GM19467 (cell line): ENCODE data around the gene SLC12A1.
"Not testable (repeated sequence)": the region's sequence is repeated elsewhere in the genome, so short reads cannot be mapped to it uniquely, and the experiment has no call there.

Source experiments
- ATAC-seq: cut with Tn5 transposase; IDR thresholded peaks from one replicate; pipeline ENCODE4 v1.9.1; 2021; ENCODE audit warnings: mild to moderate bottlenecking, moderate library complexity; ENCODE audit not compliant: unreplicated experiment

SLC12A1 gene

DNA sequence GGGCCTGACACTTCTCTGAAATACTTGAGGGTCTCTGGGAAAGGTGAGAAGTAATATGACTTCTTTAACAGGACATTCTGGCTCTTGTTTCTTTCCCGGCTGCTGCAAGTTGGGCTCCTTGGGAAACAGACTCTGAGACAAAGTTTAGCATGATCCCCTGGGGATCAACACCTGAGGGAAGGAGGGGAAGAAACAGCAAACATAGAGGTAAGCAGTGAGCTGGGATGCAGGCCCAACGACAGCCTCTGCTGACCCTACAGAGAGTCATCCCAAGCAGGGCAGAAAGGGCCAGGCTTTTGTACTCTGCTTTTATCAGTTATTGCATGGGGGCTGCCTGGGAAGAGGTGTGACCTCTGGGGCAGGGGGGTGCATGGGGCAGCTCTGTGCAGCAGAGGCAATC lies 98.3 kb downstream of the SLC12A1 start:
- ATAC-seq: no peak

DNA sequence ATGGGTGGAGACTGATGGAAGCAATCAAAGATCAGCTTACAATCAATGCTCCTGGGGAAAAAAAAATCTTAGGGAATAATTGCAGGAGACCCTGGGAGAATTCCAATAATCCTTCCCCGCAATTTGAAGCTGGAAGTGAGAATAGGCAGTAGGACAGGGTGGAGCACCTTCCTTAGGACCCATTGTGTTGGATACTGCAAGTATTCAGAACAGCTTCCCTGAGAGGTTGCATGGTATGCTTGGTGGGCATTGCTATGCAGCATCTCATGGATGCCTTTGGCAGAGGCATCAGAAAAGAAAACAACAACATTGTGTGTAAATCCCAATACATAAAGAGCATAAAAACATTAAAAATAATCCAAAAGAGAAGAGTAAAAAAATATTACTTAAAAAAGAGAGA lies 100.5 kb downstream of the SLC12A1 start:
- no peak for ATAC-seq

DNA sequence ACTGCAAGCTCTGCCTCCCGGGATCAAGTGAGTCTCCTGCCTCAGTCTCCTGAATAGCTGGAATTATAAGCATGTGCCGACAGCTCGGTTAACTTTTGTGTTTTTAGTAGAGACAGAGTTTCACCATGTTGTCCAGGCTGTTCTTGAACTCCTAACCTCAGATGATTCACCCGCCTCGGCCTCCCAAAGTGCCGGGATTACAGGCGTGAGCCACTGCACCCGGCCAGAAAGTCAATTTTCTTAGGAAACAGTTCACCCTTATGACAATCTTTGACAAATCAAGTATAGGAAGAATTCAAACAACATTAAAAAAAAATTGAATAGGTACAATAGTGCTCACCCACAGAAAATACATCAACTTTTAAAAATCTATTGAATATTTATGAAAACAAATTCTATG lies 101.5 kb downstream of the SLC12A1 start:
- no peak for ATAC-seq

DNA sequence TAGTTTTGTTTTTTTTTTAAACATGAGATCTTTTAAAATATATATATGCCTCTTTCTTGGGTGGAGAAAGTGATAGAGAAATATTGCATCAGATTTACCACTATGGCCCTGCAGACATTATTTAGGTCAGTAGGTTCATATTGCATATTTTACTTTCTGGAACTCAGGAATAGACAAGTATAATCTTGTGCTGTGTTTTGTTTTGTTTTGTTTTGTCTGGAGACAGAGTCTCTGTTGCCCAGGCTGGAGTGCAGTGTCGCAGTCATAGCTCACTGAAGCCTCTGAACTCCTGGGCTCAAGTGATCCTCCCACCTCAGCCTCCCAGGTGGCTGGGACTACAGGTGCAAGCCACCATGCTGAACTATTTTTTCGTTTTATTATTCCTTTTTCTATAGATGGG lies 103.6 kb downstream of the SLC12A1 start:
- ATAC-seq: no peak

DNA sequence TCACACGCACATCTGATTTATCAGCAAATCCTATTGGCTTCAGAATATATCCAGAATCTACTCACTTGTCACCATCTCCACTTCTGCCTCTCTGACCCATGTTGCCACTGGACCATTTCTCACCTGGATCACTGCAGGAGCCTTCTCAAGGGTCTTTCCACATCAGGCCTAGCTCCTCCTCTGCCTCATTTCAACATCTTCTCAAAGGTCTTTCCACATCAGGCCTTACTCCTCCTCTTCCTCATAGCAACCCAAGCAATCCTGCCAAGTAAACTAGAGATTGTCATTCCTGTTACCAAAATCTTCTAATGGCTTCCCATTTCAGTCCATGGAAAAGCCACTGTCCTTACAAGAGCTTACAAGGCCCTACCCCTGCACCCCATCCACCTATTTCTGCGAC lies 107.1 kb downstream of the SLC12A1 start:
- ATAC-seq: no peak

DNA sequence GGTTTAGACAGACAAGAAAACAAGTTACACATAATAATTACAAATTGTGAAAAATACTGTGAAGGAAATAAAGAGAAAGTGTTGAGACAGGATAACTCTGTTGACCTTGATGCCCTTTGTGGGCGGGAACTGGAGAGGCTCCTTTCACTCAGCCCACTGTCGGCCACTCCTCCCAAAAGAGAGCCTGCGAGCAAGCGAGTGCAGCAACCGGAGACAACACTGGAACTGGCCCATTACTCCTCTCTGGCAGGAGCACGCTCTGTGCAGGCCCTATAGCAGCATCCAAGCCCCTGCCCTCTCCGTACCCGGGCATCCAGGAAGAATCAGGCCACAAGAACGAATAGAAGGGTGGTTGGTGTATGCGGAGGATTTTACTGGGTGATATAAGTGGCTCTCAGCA lies 108.9 kb downstream of the SLC12A1 start:
- no peak for ATAC-seq

DNA sequence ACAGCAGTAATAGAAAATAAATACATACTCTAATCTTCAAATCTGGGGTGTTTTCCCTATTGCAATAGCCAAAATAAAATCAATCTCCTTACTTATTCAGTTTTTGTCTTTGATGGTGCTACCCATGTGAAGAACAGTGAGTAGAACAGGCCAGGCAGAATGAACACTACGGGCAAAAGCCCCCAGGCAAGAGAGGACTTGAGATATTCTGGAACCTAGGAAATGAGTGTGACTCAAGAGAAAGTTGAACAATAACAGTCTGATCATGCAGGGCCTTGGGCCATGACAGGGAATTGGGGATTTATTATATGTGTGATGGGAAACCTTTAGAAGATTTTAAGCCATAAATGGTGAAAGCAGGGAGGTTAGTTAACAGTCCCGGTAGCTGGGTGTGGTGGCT lies 111.1 kb downstream of the SLC12A1 start:
- no peak for ATAC-seq

DNA sequence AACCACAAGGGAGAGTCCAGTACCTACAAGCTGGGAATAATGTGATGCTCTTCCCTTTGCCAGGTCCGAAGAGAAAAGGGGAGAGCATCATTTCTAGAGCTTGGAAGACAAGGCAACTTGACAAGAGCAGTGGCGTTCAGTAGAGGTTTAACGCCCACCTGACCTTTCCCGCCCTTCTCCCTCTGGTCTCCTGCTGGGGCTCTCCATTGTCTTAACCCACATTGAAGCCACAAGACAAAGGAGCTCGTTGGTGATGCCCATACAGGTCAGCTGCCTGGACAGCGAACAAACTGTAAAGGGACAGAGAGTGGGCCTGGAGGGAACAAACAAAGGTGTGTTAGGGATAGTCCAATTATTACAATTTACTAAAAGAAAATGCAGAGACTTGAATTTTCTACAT lies 112.0 kb downstream of the SLC12A1 start:
- ATAC-seq: no peak

DNA sequence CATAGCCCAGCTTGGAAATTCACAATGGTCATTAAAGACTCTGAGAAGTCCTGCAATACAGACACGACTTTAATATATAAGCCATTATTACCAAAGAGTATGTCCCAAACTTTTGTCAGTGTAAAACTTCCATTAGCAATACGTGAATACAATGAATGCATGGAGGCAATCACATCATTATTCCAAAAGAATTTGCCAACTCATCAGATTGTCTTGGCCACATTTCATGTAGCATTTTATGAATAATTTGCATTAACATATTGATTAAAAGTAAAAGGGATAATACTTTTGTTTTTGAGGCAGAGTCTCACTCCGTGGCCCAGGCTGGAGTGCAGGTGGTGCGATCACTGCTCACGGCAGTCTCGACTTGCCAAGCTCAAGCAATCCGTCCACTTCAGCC lies 117.2 kb downstream of the SLC12A1 start:
- ATAC-seq: no peak

DNA sequence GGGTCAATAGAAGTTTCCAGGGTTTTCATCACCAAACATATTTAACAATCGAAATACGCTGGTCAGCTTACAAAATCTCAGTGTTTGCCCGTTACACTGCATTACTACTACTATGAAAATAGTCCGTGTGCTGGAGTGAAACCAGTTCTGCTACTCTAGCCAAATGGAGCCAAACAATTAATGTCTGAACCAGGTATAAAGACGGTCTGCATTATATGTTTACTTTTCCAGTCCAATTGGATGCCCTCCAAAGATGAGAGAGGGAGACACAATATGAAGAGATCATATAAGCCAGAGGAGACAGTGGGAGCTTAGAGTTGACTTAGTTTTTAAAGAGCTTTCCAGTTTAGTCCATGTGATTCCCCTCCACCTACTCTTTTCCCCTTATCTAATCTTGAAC lies 118.8 kb downstream of the SLC12A1 start:
- no peak for ATAC-seq

DNA sequence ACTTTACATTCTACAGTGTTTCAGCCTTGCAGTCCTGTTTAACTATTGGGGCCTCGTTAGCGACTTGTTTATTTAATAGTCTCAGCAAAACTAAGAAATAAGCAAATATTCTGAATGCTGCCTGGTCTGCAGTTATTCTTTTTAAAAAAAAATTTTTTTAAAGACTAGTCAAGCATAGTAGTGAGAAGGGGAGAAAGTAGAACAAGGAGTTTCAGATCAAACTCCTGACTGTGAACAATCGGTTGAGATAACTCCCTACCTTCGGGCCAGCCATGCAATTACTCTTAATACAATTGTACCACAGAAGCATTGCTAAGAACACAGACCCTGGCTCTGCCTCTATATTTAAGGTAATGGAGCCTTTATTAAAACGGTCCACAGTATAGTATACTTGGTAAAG lies 119.3 kb downstream of the SLC12A1 start:
- no peak for ATAC-seq

DNA sequence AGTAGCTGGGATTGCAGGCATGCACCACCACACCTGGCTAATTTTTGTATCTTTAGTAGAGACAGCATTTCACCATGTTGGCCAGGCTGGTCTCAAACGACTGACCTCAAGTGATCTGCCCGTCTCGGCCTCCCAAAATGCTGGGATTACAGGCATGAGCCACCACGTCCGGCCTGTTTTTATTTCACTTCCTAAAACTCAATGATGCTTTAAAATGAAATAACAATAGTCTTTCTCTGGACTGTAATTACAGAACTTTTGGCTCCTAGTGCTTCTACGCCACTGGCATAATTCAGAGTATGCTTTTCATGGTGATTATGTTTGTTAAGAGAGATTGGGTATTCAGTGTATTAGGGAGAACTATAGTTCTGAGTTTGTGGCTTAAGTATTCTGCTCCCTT lies 120.1 kb downstream of the SLC12A1 start:
- ATAC-seq: not testable (repeated sequence)

DNA sequence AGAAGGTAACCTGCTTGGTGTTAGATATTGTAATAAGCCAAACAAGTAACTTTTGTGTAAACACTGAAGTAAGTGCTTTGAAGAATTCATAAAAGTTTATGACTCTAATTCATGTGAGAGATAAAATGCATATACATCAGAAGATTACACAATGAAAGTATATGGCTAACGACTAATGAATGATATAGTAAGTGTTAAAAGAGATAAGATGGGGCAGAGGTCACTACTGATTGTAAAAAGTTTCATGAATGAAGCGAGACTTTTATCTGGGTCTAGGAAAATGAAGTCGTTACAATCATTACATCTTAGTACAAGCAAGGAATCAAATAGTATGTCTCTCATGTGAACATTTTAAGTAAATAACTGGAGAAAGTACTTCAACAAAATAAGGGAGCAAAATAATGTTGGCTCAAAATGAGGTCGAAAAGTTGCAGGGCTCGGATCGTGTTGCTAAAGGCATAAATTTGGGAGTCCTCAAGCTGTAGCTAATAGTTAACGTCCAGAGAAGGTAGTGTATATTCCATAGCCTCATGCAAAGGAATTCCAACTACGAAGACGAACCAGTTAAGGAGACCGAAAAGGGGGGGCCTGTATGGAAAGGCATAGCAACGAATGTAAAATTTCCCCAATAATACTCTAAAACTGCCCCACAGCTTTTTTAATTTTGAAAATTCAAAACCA lies 124.1 kb downstream of the SLC12A1 start:
- no peak for ATAC-seq

DNA sequence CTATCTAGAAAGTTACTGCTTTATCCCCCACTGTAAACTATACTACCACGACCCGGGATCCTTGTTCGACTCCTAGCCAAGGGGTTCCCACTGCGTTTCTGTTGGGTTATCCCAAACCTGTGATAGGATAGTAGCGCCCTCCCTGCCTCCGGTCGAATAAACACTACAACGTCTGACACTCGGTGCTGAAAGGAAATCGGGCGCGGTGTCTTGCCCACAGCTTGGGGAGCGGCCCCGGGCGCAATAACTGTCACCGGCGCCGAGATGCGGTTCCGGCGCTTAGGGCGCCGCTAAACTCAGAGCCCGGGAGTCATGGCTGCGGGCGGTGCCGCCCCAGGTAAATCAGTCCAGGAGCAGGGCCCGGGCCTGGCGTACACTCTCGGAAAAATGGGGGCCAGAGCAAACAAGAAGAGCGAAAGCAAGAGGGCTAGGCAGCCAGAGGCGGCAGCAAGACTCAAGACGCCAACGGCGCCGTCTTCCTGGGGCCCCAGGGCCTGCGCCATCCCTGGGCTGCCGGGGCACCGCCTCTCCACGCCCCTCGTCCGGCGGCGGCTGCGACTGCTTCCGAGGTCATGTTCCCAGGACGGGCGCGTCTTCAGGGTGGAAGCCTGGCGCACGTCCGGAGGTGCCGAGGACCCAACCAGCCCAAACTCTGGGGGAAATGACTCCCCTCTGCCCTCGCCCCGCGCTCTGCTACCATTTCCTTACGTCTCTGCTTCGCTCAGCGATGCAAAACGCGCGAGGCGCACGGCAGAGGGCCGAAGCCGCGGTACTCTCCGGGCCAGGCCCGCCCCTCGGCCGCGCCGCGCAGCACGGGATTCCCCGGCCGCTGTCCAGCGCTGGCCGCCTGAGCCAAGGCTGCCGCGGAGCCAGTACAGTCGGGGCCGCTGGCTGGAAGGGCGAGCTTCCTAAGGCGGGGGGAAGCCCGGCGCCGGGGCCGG lies 125.0 kb downstream of the SLC12A1 start, which contains the start of gene DUT:
TSS of gene DUT (plus strand) at position 575 of the 941 bp plus-strand sequence. CDS start at position 662, 87 bp downstream.
- ATAC-seq: peak; percentile 80

DNA sequence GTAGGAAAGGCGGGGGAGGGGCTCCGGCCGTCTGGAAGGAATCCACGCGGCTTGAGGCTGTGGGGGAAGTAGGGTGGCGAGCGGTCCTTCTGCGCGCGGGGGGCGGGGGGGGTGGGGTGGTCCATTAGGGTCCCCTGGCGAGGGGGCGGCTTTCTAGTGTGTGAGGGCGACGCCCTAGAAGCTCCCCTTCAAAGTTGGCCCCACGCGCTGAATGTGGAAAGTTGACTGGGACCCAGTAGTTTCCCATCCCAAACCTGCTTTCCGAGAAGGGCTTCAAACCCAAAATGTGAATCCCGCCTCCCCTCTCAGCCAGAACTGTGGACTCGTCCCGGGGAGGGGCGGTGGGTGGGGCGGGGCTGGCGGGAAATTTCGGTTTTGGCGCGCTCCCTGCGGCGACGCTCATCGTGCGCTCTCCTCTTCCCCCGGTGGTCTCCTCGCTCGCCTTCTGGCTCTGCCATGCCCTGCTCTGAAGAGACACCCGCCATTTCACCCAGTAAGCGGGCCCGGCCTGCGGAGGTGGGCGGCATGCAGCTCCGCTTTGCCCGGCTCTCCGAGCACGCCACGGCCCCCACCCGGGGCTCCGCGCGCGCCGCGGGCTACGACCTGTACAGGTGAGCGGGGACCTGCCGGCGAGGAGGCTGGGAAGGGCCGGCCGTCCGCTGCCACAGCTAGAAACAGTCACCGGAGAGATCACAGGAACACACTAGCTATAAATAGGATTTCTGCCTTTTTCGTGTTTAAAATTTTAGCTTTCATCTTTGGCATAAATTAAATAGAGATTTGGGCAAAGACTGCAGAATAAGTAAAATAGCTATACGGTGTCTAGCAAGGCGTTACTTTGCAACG lies 125.9 kb downstream of the SLC12A1 start:
- ATAC-seq: peak; percentile 38

DNA sequence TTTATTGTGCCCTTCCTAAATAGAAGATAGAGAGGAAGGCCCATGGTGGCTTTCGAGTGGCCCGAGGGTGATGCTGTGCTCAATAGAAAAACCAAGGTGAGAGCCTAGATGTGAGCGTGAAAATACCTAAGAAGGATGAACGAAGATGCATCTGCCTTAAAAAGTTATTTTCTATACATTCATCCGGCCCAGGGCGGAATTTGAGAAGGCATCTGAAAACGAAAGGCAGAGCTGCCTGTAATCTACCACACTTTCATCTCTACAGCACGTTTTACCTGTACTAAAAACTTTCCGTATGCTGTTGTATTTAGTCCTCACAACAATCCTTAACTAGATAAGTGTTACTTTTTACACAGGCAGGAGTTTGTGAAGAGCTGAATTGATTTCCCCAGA lies 126.5 kb downstream of the SLC12A1 start:
- no peak for ATAC-seq

DNA sequence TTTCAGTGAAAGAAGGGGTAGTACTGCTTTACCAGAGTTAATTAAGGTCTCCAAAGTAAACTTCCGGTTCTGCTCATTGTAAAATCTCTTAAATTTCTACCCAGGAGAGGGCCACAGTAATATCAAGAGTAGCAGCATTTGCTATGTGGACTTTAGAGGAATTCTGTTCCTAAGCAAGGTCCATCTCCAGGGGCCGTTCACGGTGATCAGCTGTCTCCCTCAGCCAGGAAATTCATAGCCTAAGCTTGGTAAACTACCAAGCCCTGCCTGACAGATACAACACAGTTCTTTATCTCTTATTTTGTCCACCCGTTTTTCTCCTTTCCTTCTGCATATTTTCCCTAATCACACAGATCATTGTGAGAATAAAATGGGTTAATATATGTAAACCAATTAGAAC lies 127.4 kb downstream of the SLC12A1 start:
- no peak for ATAC-seq

DNA sequence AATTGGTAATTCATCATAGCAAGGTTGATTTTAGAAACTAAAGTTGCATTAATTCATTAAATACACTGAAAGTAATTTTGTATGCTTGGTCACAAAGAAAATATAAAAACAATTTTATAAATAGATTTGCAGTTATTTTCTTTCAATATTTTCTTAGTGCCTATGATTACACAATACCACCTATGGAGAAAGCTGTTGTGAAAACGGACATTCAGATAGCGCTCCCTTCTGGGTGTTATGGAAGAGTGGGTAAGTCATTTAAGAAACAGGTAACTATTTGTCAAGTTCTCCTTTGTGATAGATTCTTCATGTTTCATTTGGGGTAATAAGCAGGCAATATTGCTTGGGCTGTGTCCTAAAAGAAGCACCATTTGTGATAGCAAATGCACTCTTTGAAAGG lies 128.2 kb downstream of the SLC12A1 start:
- ATAC-seq: no peak

DNA sequence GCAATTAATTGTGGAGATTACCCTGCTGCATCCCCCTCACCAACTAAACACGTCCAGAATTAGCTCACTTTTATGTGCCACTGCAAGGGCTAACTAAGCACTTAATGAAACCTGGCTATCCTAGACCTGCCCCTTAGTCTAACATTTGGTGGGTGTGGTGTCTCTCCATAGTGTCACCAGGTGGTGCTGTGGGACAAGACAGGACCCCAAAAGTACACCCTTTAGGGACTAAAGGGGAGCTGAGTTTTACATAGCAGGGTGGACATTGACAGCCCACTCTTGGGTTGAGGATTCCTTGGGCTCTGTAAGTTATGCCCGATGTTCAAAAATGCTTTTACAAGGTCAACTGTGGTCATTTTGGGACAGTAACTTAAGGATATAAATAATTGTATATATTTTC lies 130.8 kb downstream of the SLC12A1 start:
- no peak for ATAC-seq

DNA sequence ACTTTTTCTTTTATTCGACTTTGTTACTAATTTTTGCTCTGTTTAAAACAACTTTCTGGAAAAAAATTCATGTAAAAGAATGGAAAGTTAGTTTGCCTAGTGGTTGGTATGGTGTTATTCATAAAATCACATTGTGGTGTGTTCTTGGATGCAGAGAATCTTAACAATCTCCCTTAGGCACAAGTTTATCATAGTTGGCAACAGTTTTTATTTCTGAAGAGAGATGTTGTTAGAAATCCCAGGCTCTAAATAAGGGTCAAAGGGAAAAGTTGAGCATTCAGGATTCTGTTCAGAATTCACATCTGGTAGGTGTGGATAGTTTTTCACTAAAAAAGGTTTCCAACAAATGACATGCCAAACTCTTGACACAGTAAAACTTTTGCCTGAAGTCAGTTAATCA lies 131.5 kb downstream of the SLC12A1 start:
- no peak for ATAC-seq

DNA sequence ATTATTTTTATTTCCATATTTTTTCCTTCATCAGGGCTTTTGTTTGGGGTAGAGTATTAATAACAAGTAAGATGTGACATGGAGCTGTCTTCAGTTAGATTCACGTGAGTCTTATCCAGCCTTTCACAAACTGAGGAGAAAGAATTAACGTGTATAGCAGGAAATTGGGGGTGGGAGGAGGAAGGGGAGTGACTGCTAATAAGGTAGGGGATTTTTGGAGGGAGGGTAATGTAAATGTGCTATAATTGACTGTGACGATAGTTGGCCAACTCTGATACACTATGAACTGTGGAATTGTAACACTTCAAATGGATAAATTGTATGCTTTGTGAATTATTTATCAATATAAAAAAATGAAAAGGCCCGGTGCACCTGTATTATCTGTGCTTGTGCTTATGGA lies 134.0 kb downstream of the SLC12A1 start:
- ATAC-seq: no peak
